ENCODE measurements around the gene ALG14.

DNA sequence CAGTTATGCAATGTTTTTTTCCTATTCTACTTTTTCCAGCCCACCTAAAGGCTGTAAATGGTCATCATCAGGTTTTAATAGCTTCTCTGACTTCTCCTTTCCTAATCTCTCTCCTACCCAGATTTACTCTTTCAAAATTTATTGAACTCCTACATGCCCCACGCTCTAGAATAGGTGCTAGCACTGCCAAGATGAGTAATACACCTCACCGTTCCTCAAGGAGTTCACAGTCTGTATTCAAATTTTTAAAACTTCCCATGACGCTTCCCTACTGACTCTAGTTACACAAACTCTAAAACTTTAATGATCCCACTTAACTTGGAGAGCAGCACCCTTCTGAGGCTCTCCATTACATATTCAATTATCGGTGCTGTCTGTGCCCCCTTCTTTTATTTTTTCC is 51.6 kb downstream of the ALG14 start:
- TF ChIP-seq, protein P1, sequence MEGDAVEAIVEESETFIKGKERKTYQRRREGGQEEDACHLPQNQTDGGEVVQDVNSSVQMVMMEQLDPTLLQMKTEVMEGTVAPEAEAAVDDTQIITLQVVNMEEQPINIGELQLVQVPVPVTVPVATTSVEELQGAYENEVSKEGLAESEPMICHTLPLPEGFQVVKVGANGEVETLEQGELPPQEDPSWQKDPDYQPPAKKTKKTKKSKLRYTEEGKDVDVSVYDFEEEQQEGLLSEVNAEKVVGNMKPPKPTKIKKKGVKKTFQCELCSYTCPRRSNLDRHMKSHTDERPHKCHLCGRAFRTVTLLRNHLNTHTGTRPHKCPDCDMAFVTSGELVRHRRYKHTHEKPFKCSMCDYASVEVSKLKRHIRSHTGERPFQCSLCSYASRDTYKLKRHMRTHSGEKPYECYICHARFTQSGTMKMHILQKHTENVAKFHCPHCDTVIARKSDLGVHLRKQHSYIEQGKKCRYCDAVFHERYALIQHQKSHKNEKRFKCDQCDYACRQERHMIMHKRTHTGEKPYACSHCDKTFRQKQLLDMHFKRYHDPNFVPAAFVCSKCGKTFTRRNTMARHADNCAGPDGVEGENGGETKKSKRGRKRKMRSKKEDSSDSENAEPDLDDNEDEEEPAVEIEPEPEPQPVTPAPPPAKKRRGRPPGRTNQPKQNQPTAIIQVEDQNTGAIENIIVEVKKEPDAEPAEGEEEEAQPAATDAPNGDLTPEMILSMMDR (IDR thresholded peaks at IDR 0.05), result no peak
- TF ChIP-seq POLR2A (IDR thresholded peaks at IDR 0.05), result no peak

All from Peyer's patch (tissue), 4 donors.